HCT116 (cell line): Measurements from ENCODE around the gene CAND2. TPM values are rescaled to one million over a fixed set of nuclear protein-coding genes. Genes with fewer than 3 reads are reported as not detected.

Experiments
- ATAC-seq: fragments of 200-7000 bp; cut with Tn5 transposase; 2 replicates; pipeline ENCODE4 v1.9.1; 2020; ENCODE audit warnings: mild to moderate bottlenecking, moderate library complexity
- BruUV-seq: library from RNA; stranded (reverse); fragments of 400-500 nt; replicated peaks from 2 replicates; lab custom pipeline; 2021; lab: Mats Ljungman, UMichigan
- CTCF ChIA-PET: fragments of 300-600 bp; sonication (Branson Sonifier 250); formaldehyde crosslinking; loops from one replicate; lab custom pipeline; 2021; ENCODE audit warnings: antibody characterized with exemption; lab: Charles Lee
- POLR2A ChIA-PET: fragments of 300-600, 350-600 bp; sonication (Branson Sonifier 250); formaldehyde crosslinking; loops from one replicate; lab custom pipeline; 2021; ENCODE audit warnings: antibody characterized with exemption; lab: Charles Lee
- RAD21 ChIA-PET, 2 experiments: fragments of 300-600 bp; sonication (Branson Sonifier 250); formaldehyde crosslinking; loops; one replicate each; lab custom pipeline; 2023; ENCODE audit warnings: low total read pairs in 2 of 2; ENCODE audit not compliant: uncharacterized antibody in 2 of 2, unreplicated experiment in 2 of 2, low non-redundant PET in 1 of 2; lab: Charles Lee
- DNase-seq: peaks from one replicate; pipeline ENCODE4 v3.0.0-alpha.2; 2010; ENCODE audit warnings: low read depth, low spot score
- H2AFZ ChIP-seq: fragments of 200-600 bp; shearing (Covaris generic), sonication (generic); 2 replicates; pipeline ENCODE4 v1.6.1; 2017; ENCODE audit warnings: low read depth, mixed run types, mixed read lengths, antibody characterized with exemption, low read length; ENCODE audit not compliant: poor library complexity, severe bottlenecking
- H3K27ac ChIP-seq: 2 replicates; pipeline ENCODE4 v1.5.1; 2012; ENCODE audit warnings: low read depth, low read length
- H3K27me3 ChIP-seq: fragments of 200-600 bp; sonication (generic); 2 replicates; pipeline ENCODE4 v1.6.1; 2016; ENCODE audit warnings: mixed run types, low read length, mixed read lengths; ENCODE audit not compliant: insufficient read depth
- H3K36me3 ChIP-seq, 2 experiments: fragments of 200-500 bp in 1 of 2; fragments of 200-600 bp in 1 of 2; sonication (Bioruptor generic) in 1 of 2; sonication (generic) in 1 of 2; 2 replicates each; pipeline versions ENCODE4 v1.5.1 to v1.6.1; 2014 to 2016; ENCODE audit warnings: low read length in 2 of 2, inconsistent platforms in 1 of 2, mixed read lengths in 1 of 2, mixed run types in 1 of 2; ENCODE audit not compliant: insufficient read depth in 2 of 2, control insufficient read depth in 1 of 2
- H3K4me1 ChIP-seq, 2 experiments: fragments of 200-600 bp in 1 of 2; sonication (generic) in 1 of 2; 2 replicates each; pipeline versions ENCODE4 v1.5.1 to v1.6.1; 2012 to 2017; ENCODE audit warnings: low read length in 2 of 2, inconsistent platforms in 1 of 2, mild to moderate bottlenecking in 1 of 2, mixed read lengths in 1 of 2, mixed run types in 1 of 2, moderate library complexity in 1 of 2; ENCODE audit not compliant: insufficient read depth in 2 of 2, control insufficient read depth in 1 of 2
- H3K4me2 ChIP-seq: fragments of 200-600 bp; sonication (generic); 2 replicates; pipeline ENCODE4 v1.6.1; 2017; ENCODE audit warnings: mixed run types, low read length, mixed read lengths
- H3K4me3 ChIP-seq, 2 experiments: fragments of 200-600 bp in 1 of 2; sonication (generic) in 1 of 2; replicated peaks in 1 of 2; 2 replicates each; pipeline ENCODE4 v1.5.1; 2011 to 2016; ENCODE audit warnings: low read length in 2 of 2, control low read depth in 1 of 2, low read depth in 1 of 2, mild to moderate bottlenecking in 1 of 2, mixed read lengths in 1 of 2, mixed run types in 1 of 2
- H3K79me2 ChIP-seq: fragments of 200-600 bp; sonication (generic); 2 replicates; pipeline ENCODE4 v1.6.1; 2017; ENCODE audit warnings: mild to moderate bottlenecking, mixed run types, low read length, moderate library complexity, mixed read lengths; ENCODE audit not compliant: insufficient read depth
- H3K9ac ChIP-seq: fragments of 200-600 bp; sonication (generic); 2 replicates; pipeline ENCODE4 v1.6.1; 2016; ENCODE audit warnings: low read length, mixed read lengths
- H3K9me2 ChIP-seq: fragments of 200-600 bp; sonication (generic), shearing (Covaris generic); 2 replicates; pipeline ENCODE4 v1.6.1; 2017; ENCODE audit warnings: mixed run types, mild to moderate bottlenecking, moderate library complexity; ENCODE audit not compliant: insufficient read depth
- H3K9me3 ChIP-seq, 2 experiments: fragments of 200-500 bp in 1 of 2; fragments of 200-600 bp in 1 of 2; sonication (Bioruptor generic) in 1 of 2; sonication (generic) in 1 of 2; 2 replicates each; pipeline ENCODE4 v1.6.1; 2014 to 2017; ENCODE audit warnings: low read length in 2 of 2, mixed read lengths in 2 of 2, inconsistent platforms in 1 of 2, low read depth in 1 of 2, mild to moderate bottlenecking in 1 of 2, mixed run types in 1 of 2, moderate library complexity in 1 of 2; ENCODE audit not compliant: control insufficient read depth in 1 of 2, insufficient read depth in 1 of 2
- H4K20me1 ChIP-seq: fragments of 200-600 bp; sonication (generic), shearing (Covaris generic); 2 replicates; pipeline ENCODE4 v1.6.1; 2017; ENCODE audit warnings: mixed run types, mild to moderate bottlenecking, moderate library complexity; ENCODE audit not compliant: insufficient read depth
- EZH2 ChIP-seq: fragments of 200-600 bp; sonication (generic); IDR thresholded peaks from 2 replicates; pipeline ENCODE4 v1.6.1; 2017; ENCODE audit warnings: antibody characterized with exemption, mixed run types
- POLR2AphosphoS5 ChIP-seq: IDR thresholded peaks from 2 replicates; pipeline ENCODE4 v1.6.1; 2011; ENCODE audit warnings: mild to moderate bottlenecking, low read depth, low read length, moderate library complexity
- intact Hi-C: fragments of 100-400 bp; cut with micrococcal nuclease; formaldehyde crosslinking; loops from 2 replicates; pipeline ENCODE4 v1.10.0; 2022
- total RNA-seq: library from RNA; stranded (reverse); gene quantifications from one replicate; pipeline ENCODE4 v1.2.1, GENCODE V29; 2021; ENCODE audit not compliant: unreplicated experiment
- TF ChIP-seq, protein P1 (sequence below): IDR thresholded peaks from 2 replicates; pipeline ENCODE4 v1.6.1; 2011; ENCODE audit warnings: mild to moderate bottlenecking, low read length, moderate library complexity; ENCODE audit not compliant: insufficient replicate concordance; ENCODE audit errors: extremely low read depth

Gene CAND2
- total RNA-seq, 1 experiment from 2014 or later, result not detected

- Histone ChIP-seq H3K4me3 (no peak overlapping the region), H3K4me1 (peaks cover 0 to 18% of the 10 kb centered on the region in 2 experiments; a peak in 2 of 4 replicates), H3K9me2 (no peaks in the 10 kb centered on the region), H3K27ac (no peak overlapping the region), H2AFZ (no peak overlapping the region), H3K9ac (no peak overlapping the region), H3K36me3 (peaks cover 55 to 84% of the 10 kb centered on the region in 2 experiments), H3K79me2 (peaks cover 81% of the 10 kb centered on the region), H4K20me1 (peaks cover 70% of the 10 kb centered on the region; the same call in 1 of the 2 replicates), H3K9me3 (no peaks in the 10 kb centered on the region), H3K27me3 (no peaks in the 10 kb centered on the region)
- intact Hi-C loops, result no loop called here
- RAD21 ChIA-PET, result no interaction called here
- ATAC-seq, result no peak
- BruUV-seq, result no TSS peak
- CTCF ChIA-PET, result no interaction called here
- no peak for DNase-seq
- POLR2A ChIA-PET, result no interaction called here
- TF ChIP-seq, protein P1, sequence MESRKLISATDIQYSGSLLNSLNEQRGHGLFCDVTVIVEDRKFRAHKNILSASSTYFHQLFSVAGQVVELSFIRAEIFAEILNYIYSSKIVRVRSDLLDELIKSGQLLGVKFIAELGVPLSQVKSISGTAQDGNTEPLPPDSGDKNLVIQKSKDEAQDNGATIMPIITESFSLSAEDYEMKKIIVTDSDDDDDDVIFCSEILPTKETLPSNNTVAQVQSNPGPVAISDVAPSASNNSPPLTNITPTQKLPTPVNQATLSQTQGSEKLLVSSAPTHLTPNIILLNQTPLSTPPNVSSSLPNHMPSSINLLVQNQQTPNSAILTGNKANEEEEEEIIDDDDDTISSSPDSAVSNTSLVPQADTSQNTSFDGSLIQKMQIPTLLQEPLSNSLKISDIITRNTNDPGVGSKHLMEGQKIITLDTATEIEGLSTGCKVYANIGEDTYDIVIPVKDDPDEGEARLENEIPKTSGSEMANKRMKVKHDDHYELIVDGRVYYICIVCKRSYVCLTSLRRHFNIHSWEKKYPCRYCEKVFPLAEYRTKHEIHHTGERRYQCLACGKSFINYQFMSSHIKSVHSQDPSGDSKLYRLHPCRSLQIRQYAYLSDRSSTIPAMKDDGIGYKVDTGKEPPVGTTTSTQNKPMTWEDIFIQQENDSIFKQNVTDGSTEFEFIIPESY, result no peak
- TF ChIP-seq, all 23 proteins: peak for 0
- H3K4me2 ChIP-seq, result no peak overlapping the region
These were observed 41.0 kb downstream of the CAND2 start for GRCh38 chr3:12837295-12837986.

GRCh38 chr3:12838179-12838965, 41.9 kb downstream of the CAND2 start:
- TF ChIP-seq POLR2AphosphoS5 (peak; percentile 17; the same call in 1 of the 2 replicates), EZH2 (no peak)
- TF ChIP-seq, all 23 proteins: peak for 1
- H4K20me1 ChIP-seq, result peaks cover 62% of the 10 kb centered on the region; the same call in 1 of the 2 replicates
- RAD21 ChIA-PET, result no interaction called here
- peaks cover 0 to 18% of the 10 kb centered on the region in 2 experiments; a peak in 2 of 4 replicates for H3K4me1 ChIP-seq
- ATAC-seq (no peak), DNase-seq (no peak)
- H3K9ac ChIP-seq, result no peak overlapping the region
- no peak overlapping the region for H3K4me3 ChIP-seq
- no peaks in the 10 kb centered on the region for H3K9me2 ChIP-seq
- peaks cover 55 to 75% of the 10 kb centered on the region in 2 experiments for H3K36me3 ChIP-seq
- H3K27me3 ChIP-seq, result no peaks in the 10 kb centered on the region
- POLR2A ChIA-PET, result interaction anchor here (0.6 kb wide), 1 partner anchor 116 kb away, joined by 4 read pairs; no protein-coding TSS in a partner anchor
- intact Hi-C loops, result no loop called here
- no TSS peak for BruUV-seq
- H3K79me2 ChIP-seq, result peaks cover 80% of the 10 kb centered on the region
- H3K9me3 ChIP-seq, result no peaks in the 10 kb centered on the region
- no peak overlapping the region for H3K27ac ChIP-seq
- H2AFZ ChIP-seq, result no peak overlapping the region
- CTCF ChIA-PET, result no interaction called here
- H3K4me2 ChIP-seq, result peak overlapping the region; percentile 95; the same call in 1 of the 2 replicates
